GM23248 (cell line): ENCODE results near the gene CRIP1. TPM values are rescaled to one million over a fixed set of nuclear protein-coding genes. Genes with fewer than 3 reads are reported as not detected.

Source experiments
- DNase-seq: peaks from one replicate; pipeline ENCODE4 v3.0.0-alpha.2; 2015
- H2AFZ ChIP-seq: fragments of 200-600 bp; sonication (generic); 2 replicates; pipeline ENCODE4 v1.6.1; 2016; ENCODE audit warnings: antibody characterized with exemption
- H3F3A ChIP-seq: fragments of 200-600 bp; sonication (generic); 2 replicates; pipeline ENCODE4 v1.6.1; 2016; ENCODE audit warnings: mild to moderate bottlenecking, antibody characterized with exemption, mixed run types; ENCODE audit not compliant: insufficient read depth
- H3K27ac ChIP-seq: fragments of 200-600 bp; sonication (generic); 2 replicates; pipeline ENCODE4 v1.5.1; 2016; ENCODE audit warnings: mild to moderate bottlenecking
- H3K27me3 ChIP-seq: fragments of 200-600 bp; sonication (generic); replicated peaks from 2 replicates; pipeline ENCODE4 v1.6.1; 2016; ENCODE audit warnings: mild to moderate bottlenecking; ENCODE audit not compliant: insufficient read depth
- H3K36me3 ChIP-seq: fragments of 200-600 bp; sonication (generic); 2 replicates; pipeline ENCODE4 v1.6.1; 2016; ENCODE audit warnings: low read depth, mild to moderate bottlenecking
- H3K4me1 ChIP-seq: fragments of 200-600 bp; sonication (generic); 2 replicates; pipeline ENCODE4 v1.6.1; 2016; ENCODE audit warnings: mild to moderate bottlenecking; ENCODE audit not compliant: insufficient read depth
- H3K4me2 ChIP-seq: fragments of 200-600 bp; sonication (generic); one replicate; pipeline ENCODE4 v1.6.1; 2016; ENCODE audit warnings: mild to moderate bottlenecking; ENCODE audit not compliant: unreplicated experiment
- H3K4me3 ChIP-seq: fragments of 200-600 bp; sonication (generic); 2 replicates; pipeline ENCODE4 v1.5.1; 2016; ENCODE audit warnings: mild to moderate bottlenecking
- H3K79me2 ChIP-seq: fragments of 200-600 bp; sonication (generic); 2 replicates; pipeline ENCODE4 v1.6.1; 2016; ENCODE audit warnings: mild to moderate bottlenecking; ENCODE audit not compliant: insufficient read depth
- H3K9ac ChIP-seq: fragments of 200-600 bp; sonication (generic); 2 replicates; pipeline ENCODE4 v1.6.1; 2016; ENCODE audit warnings: mild to moderate bottlenecking
- H3K9me2 ChIP-seq: fragments of 200-600 bp; sonication (generic); 2 replicates; pipeline ENCODE4 v1.6.1; 2016; ENCODE audit warnings: mixed run types, mild to moderate bottlenecking, moderate library complexity; ENCODE audit not compliant: insufficient read depth
- H3K9me3 ChIP-seq: fragments of 200-600 bp; sonication (generic); one replicate; pipeline ENCODE4 v1.6.1; 2017; ENCODE audit warnings: low read depth
- H4K20me1 ChIP-seq: fragments of 200-600 bp; sonication (generic); 2 replicates; pipeline ENCODE4 v1.6.0; 2016; ENCODE audit not compliant: insufficient read depth
- EZH2 ChIP-seq: fragments of 200-600 bp; sonication (generic); IDR thresholded peaks from 2 replicates; pipeline ENCODE4 v1.6.1; 2018; ENCODE audit warnings: antibody characterized with exemption, mild to moderate bottlenecking; ENCODE audit not compliant: insufficient read depth, poor library complexity, severe bottlenecking
- EZH2phosphoT487 ChIP-seq: fragments of 200-600 bp; sonication (generic); IDR thresholded peaks from 2 replicates; pipeline ENCODE4 v1.6.1; 2018; ENCODE audit warnings: antibody characterized with exemption, moderate library complexity, mild to moderate bottlenecking, low read depth; ENCODE audit not compliant: insufficient read depth
- WGBS, 2 experiments: methylation state at CpG; one replicate each; pipeline ENCODE4 v1.1.6; 2015 to 2017; ENCODE audit warnings: low lambda C conversion rate in 2 of 2, low coverage in 1 of 2; ENCODE audit errors: missing lambda C conversion rate in 2 of 2; 5-methylcytosine and 5-hydroxymethylcytosine counted together
- in situ Hi-C: fragments of 300-500 bp; cut with MboI; formaldehyde crosslinking; loops from 2 replicates; pipeline ENCODE4 v1.15.0; 2020
- polyA plus RNA-seq: library from polyadenylated mRNA; unstranded; fragments of >200 nt; fragmentation: Nextera tagmentation; extraction: Ambion mirVana; gene quantifications from 2 replicates; pipeline ENCODE4 v1.2.1, GENCODE V29; 2016
- total RNA-seq: library from RNA; depleted of rRNA; stranded (reverse); fragments of >200 nt; shearing (Covaris generic); gene quantifications from 2 replicates; pipeline ENCODE4 v1.2.3, GENCODE V29; 2014

The CRIP1 gene
- total and polyA plus RNA-seq, 2 experiments from 2014 or later, result 12.3 to 32.7 TPM

DNA sequence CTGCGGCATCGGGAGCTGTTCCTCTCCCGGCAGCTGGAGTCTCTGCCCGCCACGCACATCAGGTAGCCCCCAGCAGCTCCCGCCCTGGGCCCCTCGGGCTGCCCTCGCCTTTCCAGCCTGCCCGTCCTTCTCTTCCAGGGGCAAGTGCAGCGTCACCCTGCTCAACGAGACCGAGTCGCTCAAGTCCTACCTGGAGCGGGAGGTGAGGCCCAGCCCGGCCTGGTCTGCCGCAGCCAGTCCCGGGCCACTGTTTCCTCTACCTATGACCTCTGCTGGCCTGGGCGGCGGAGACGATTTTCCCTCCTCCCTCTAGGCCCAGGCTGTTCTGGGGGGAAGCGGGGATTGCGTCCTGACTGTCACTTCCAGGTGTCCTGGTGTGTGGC, 36.6 kb upstream of the CRIP1 start:
- no peaks in the 10 kb centered on the region for H3K9me3 ChIP-seq
- no peaks in the 10 kb centered on the region for H4K20me1 ChIP-seq
- peaks cover 14% of the 10 kb centered on the region; the same call in 1 of the 2 replicates for H3K79me2 ChIP-seq
- in situ Hi-C loops, result no loop called here
- H3K36me3 ChIP-seq, result no peaks in the 10 kb centered on the region; the same call in 1 of the 2 replicates
- no peak overlapping the region for H2AFZ ChIP-seq
- H3K27ac ChIP-seq, result no peak overlapping the region
- TF ChIP-seq EZH2phosphoT487 (no peak), EZH2 (no peak)
- H3K4me1 ChIP-seq, result no peaks in the 10 kb centered on the region
- H3K9me2 ChIP-seq, result no peaks in the 10 kb centered on the region
- H3K4me2 ChIP-seq, result no peak overlapping the region
- H3K9ac ChIP-seq, result no peak overlapping the region
- H3F3A ChIP-seq, result no peaks in the 10 kb centered on the region
- no peak overlapping the region for H3K4me3 ChIP-seq
- no peaks in the 10 kb centered on the region for H3K27me3 ChIP-seq
- 84 to 90% methylated on average over 14 to 22 of the region's 22 CpGs for WGBS, 2 experiments
- DNase-seq, result no peak

DNA sequence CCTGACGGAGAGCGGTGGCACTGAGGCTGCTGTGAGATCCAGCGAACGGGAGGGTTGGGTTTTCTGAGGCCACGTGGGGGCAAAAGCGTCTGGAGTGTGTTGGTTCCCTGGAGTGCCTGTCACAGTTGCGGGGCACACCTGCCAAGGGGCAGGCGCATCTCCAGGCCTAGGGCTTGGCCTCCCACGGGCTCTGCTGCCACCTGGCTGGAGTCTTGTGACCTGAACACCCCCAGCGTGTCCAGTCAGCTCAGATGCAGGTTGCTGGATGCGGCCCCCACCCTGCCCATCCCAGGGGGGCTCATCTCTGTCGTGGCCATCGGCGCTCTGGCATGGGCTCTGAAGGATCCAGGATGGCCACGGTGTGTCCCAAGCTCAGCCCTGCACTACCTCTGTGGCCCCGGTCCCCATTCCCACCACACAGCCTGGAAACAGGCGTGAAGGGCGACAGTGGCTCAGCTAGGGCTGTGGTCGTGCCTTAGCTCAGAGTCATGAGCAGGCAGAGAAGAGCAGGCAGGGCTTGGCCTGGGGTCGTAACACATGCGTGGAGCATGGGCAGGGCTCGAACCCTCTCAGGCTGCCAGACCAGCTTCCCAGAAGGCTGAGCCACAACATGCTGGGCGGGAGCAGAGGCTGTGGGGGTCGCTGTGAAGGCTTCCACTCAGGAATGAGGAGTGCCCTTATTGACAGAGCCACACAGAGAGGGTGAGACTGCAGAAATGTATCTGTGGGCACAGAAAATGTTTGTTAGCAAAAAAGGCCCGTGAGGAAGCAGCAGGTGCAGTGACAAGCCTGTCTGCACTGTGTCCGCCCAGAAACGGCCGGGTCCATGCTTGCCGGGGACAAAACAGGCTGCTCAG, 35.6 kb upstream of the CRIP1 start:
- Histone ChIP-seq H3K9me3 (no peaks in the 10 kb centered on the region), H3K79me2 (peaks cover 14% of the 10 kb centered on the region; the same call in 1 of the 2 replicates), H3K4me1 (no peaks in the 10 kb centered on the region), H3K4me2 (no peak overlapping the region), H3K9ac (no peak overlapping the region), H3K4me3 (no peak overlapping the region), H4K20me1 (no peaks in the 10 kb centered on the region), H3K27ac (no peak overlapping the region), H3K27me3 (no peaks in the 10 kb centered on the region), H3K9me2 (no peaks in the 10 kb centered on the region), H2AFZ (no peak overlapping the region), H3K36me3 (no peaks in the 10 kb centered on the region; the same call in 1 of the 2 replicates), H3F3A (no peaks in the 10 kb centered on the region)
- DNase-seq, result no peak
- in situ Hi-C loops, result no loop called here
- no peak for TF ChIP-seq EZH2phosphoT487
- TF ChIP-seq EZH2, result no peak
- 91 to 92% methylated on average over 28 to 29 of the region's 29 CpGs for WGBS, 2 experiments

DNA sequence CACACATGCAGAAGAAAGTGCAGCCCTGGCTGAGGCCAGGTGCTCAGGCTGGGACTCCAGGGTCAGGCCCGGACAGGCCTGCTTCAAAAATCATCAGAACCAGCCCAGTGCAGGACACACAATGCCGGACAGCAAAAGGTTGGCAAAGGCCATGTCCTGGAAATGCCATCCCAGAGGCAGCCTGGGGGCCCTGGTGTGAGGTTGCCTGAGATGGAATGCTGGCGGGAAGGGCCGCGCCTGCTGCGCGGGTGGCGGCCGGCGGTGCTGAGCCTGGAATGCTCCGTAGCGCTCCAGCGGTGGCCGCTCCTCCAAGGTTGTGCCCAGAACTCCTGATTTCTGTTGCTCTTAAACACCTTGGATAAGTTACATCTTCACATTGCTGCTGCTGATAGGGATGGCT, 33.7 kb upstream of the CRIP1 start:
- Histone ChIP-seq H3K36me3 (no peaks in the 10 kb centered on the region; the same call in 1 of the 2 replicates), H3F3A (no peaks in the 10 kb centered on the region), H3K4me2 (no peak overlapping the region), H3K4me1 (no peaks in the 10 kb centered on the region), H3K27ac (no peak overlapping the region), H3K27me3 (no peaks in the 10 kb centered on the region), H4K20me1 (no peaks in the 10 kb centered on the region), H3K9me2 (no peaks in the 10 kb centered on the region), H2AFZ (no peak overlapping the region), H3K9me3 (no peaks in the 10 kb centered on the region), H3K9ac (no peak overlapping the region), H3K79me2 (peaks cover 6% of the 10 kb centered on the region; the same call in 1 of the 2 replicates), H3K4me3 (no peak overlapping the region)
- WGBS, 2 experiments, result 91 to 92% methylated on average over 14 of the region's 14 CpGs
- in situ Hi-C loops, result no loop called here
- TF ChIP-seq EZH2 (no peak), EZH2phosphoT487 (no peak)
- DNase-seq, result no peak

DNA sequence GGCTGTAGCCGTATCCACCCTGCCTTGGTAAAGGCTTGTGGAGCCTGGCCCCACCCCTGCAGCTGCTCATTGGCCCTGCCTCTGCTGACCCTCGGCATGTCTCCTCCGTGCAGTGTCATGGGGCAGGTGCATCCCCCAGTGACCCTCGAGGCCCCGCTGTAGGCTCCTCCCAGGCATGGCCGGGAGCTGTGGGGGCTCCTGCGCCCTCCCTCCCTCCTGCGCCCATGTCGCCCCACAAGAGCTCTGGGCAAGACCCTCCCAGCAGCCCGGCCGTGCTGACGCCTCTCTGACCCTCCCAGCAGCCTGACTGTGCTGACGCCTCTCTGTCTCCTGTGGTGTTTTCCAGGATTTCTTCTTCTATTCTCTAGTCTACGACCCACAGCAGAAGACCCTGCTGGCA, 32.8 kb upstream of the CRIP1 start:
- H3K4me1 ChIP-seq, result no peaks in the 10 kb centered on the region
- H4K20me1 ChIP-seq, result no peaks in the 10 kb centered on the region
- H3K9ac ChIP-seq, result no peak overlapping the region
- no peaks in the 10 kb centered on the region for H3K9me3 ChIP-seq
- no peak overlapping the region for H2AFZ ChIP-seq
- in situ Hi-C loops, result no loop called here
- no peaks in the 10 kb centered on the region for H3F3A ChIP-seq
- no peaks in the 10 kb centered on the region for H3K79me2 ChIP-seq
- no peaks in the 10 kb centered on the region; the same call in 1 of the 2 replicates for H3K36me3 ChIP-seq
- DNase-seq, result no peak
- H3K4me2 ChIP-seq, result no peak overlapping the region
- WGBS, 2 experiments, result 87 to 88% methylated on average over 12 to 14 of the region's 14 CpGs
- no peaks in the 10 kb centered on the region for H3K9me2 ChIP-seq
- no peaks in the 10 kb centered on the region for H3K27me3 ChIP-seq
- no peak overlapping the region for H3K27ac ChIP-seq
- TF ChIP-seq EZH2phosphoT487 (no peak), EZH2 (no peak)
- H3K4me3 ChIP-seq, result no peak overlapping the region
